Vagina (tissue), 2 donors: ENCODE data around the gene PDK2.

Experiments used
- CTCF ChIP-seq, 3 experiments: fragments of 450-650 bp in 2 of 3; fragments of 200-600 bp in 1 of 3; sonication (generic) in 1 of 3; IDR thresholded peaks; one replicate each; pipeline ENCODE4 v1.5.1; 2017 to 2019; ENCODE audit warnings: antibody characterized with exemption in 3 of 3, mild to moderate bottlenecking in 2 of 3, moderate library complexity in 2 of 3
- POLR2A ChIP-seq, 2 donors: fragments of 450-650 bp; IDR thresholded peaks; one replicate each; pipeline ENCODE4 v1.6.1; 2017; ENCODE audit warnings: antibody characterized with exemption in 2 of 2, mild to moderate bottlenecking in 2 of 2, moderate library complexity in 2 of 2

GRCh38 chr17:50134206-50135110 is 39.3 kb downstream of the PDK2 start:
- TF ChIP-seq POLR2A (IDR thresholded peaks at IDR 0.05) (no peak), CTCF (IDR thresholded peaks at IDR 0.05) (no peak)
